Neural cell (in vitro differentiated cells): Measurements from ENCODE around the gene FOXO1. TPM values are rescaled to one million over a fixed set of nuclear protein-coding genes. Genes with fewer than 3 reads are reported as not detected.

ENCODE experiments used
- H2AFZ ChIP-seq: fragments of 200-600, 300-800 bp; sonication (generic), shearing (Covaris generic); 2 replicates; pipeline ENCODE4 v1.6.0; 2014; ENCODE audit warnings: low read depth, mild to moderate bottlenecking, antibody characterized with exemption, low read length, moderate library complexity
- H3F3A ChIP-seq: fragments of 200-600 bp; shearing (Covaris generic); 2 replicates; pipeline ENCODE4 v1.6.1; 2016; ENCODE audit warnings: mild to moderate bottlenecking, moderate library complexity, mixed read lengths, antibody characterized with exemption, low read length; ENCODE audit not compliant: insufficient read depth, poor library complexity, severe bottlenecking
- H3K27ac ChIP-seq: fragments of 200-600, 300-800 bp; sonication (generic), shearing (Covaris generic); 2 replicates; pipeline ENCODE4 v1.5.1; 2014; ENCODE audit warnings: mild to moderate bottlenecking, low read length, moderate library complexity
- H3K27me3 ChIP-seq: fragments of 300-800, 200-600 bp; sonication (generic), shearing (Covaris generic); 2 replicates; pipeline ENCODE4 v1.6.0; 2014; ENCODE audit warnings: mild to moderate bottlenecking, low read depth, low read length, moderate library complexity; ENCODE audit not compliant: insufficient read depth
- H3K36me3 ChIP-seq: fragments of 300-800, 200-600 bp; sonication (generic), shearing (Covaris generic); 2 replicates; pipeline ENCODE4 v1.5.1; 2014; ENCODE audit warnings: mild to moderate bottlenecking, antibody characterized with exemption, low read length, moderate library complexity; ENCODE audit not compliant: insufficient read depth
- H3K4me2 ChIP-seq: fragments of 300-800, 200-600 bp; sonication (generic), shearing (Covaris generic); 2 replicates; pipeline ENCODE4 v1.6.0; 2014; ENCODE audit warnings: mild to moderate bottlenecking, low read length
- H3K4me3 ChIP-seq: fragments of 300-800, 200-600 bp; sonication (generic), shearing (Covaris generic); 2 replicates; pipeline ENCODE4 v1.5.1; 2014; ENCODE audit warnings: mild to moderate bottlenecking, low read length, moderate library complexity
- H3K79me2 ChIP-seq: fragments of 200-600 bp; shearing (Covaris generic); replicated peaks from 2 replicates; pipeline ENCODE4 v1.6.0; 2014; ENCODE audit warnings: mild to moderate bottlenecking, low read length, moderate library complexity; ENCODE audit not compliant: insufficient read depth
- H3K9ac ChIP-seq: fragments of 300-800, 200-600 bp; sonication (generic), shearing (Covaris generic); 2 replicates; pipeline ENCODE4 v1.6.1; 2016; ENCODE audit warnings: mild to moderate bottlenecking, low read length, mixed read lengths
- H3K9me2 ChIP-seq: fragments of 200-600 bp; shearing (Covaris generic); 2 replicates; pipeline ENCODE4 v1.6.1; 2016; ENCODE audit warnings: mild to moderate bottlenecking, low read length, mixed read lengths; ENCODE audit not compliant: insufficient read depth
- H3K9me3 ChIP-seq: fragments of 200-600, 300-800 bp; sonication (generic), shearing (Covaris generic); 2 replicates; pipeline ENCODE4 v1.6.1; 2016; ENCODE audit warnings: mild to moderate bottlenecking, mixed run types, low read length, moderate library complexity, mixed read lengths
- H4K20me1 ChIP-seq: fragments of 200-600 bp; shearing (Covaris generic); 2 replicates; pipeline ENCODE4 v1.6.1; 2016; ENCODE audit warnings: mild to moderate bottlenecking, mixed run types; ENCODE audit not compliant: insufficient read depth
- EP300 ChIP-seq: fragments of 450-650 bp; conservative IDR thresholded peaks from 2 replicates; pipeline ENCODE4 v1.6.1; 2014; ENCODE audit warnings: antibody characterized with exemption, mild to moderate bottlenecking, moderate library complexity; ENCODE audit not compliant: poor library complexity, severe bottlenecking
- EZH2 ChIP-seq: fragments of 200-600, 300-800 bp; shearing (Covaris generic), sonication (generic); IDR thresholded peaks from 2 replicates; pipeline ENCODE4 v1.6.1; 2014; ENCODE audit warnings: antibody characterized with exemption, low read length, borderline replicate concordance, mild to moderate bottlenecking; ENCODE audit not compliant: insufficient read depth, poor library complexity, severe bottlenecking
- MXI1 ChIP-seq: fragments of 450-650 bp; conservative IDR thresholded peaks from 2 replicates; pipeline ENCODE4 v1.6.1; 2014; ENCODE audit warnings: antibody characterized with exemption, mild to moderate bottlenecking; ENCODE audit not compliant: poor library complexity, severe bottlenecking
- POLR2AphosphoS5 ChIP-seq: IDR thresholded peaks from 2 replicates; pipeline ENCODE4 v1.6.1; 2012
- RAD21 ChIP-seq: fragments of 450-650 bp; conservative IDR thresholded peaks from 2 replicates; pipeline ENCODE4 v1.6.1; 2014; ENCODE audit warnings: antibody characterized with exemption, mild to moderate bottlenecking, moderate library complexity
- SMC3 ChIP-seq: fragments of 450-650 bp; conservative IDR thresholded peaks from 2 replicates; pipeline ENCODE4 v1.6.1; 2014; ENCODE audit warnings: antibody characterized with exemption, mild to moderate bottlenecking, moderate library complexity; ENCODE audit not compliant: poor library complexity
- TAF1 ChIP-seq: IDR thresholded peaks from 2 replicates; pipeline ENCODE4 v1.6.1; 2012; ENCODE audit warnings: low read depth
- polyA plus RNA-seq: library from polyadenylated mRNA; depleted of rRNA; stranded (reverse); fragments of >200 nt; gene quantifications from 2 replicates; pipeline ENCODE4 v1.2.3, GENCODE V29; 2014
- TF ChIP-seq, protein P1 (sequence below): IDR thresholded peaks from 2 replicates; pipeline ENCODE4 v1.6.1; 2012; ENCODE audit warnings: borderline replicate concordance
- TF ChIP-seq, protein P2 (sequence below): fragments of 450-650 bp; IDR thresholded peaks from 2 replicates; pipeline ENCODE4 v1.5.1; 2014; ENCODE audit warnings: antibody characterized with exemption, mild to moderate bottlenecking, moderate library complexity; ENCODE audit not compliant: poor library complexity, severe bottlenecking

FOXO1 gene
- polyA plus RNA-seq, 1 donor from 2014 or later = 1.2 TPM

DNA sequence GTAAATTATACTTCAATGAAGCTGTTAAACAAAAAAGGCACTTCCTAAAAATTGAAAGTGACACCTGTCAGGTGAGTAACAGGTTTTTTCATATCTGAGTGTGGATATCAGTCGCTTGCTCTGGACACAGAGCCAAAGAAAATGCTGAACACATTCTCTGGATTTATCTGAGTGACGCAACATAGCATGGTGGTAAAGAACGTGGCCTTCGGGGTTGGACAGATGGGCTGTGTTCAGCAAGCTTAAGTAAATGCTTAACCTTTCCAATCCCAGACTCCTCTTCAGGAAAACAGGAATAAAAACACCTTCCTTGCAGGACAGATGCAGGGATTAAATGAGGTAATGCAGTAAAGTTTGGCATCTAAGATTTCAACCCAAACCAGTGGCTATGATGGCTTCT is 132.0 kb downstream of the FOXO1 start:
- Histone ChIP-seq H3K27me3 (no peaks in the 10 kb centered on the region), H4K20me1 (no peaks in the 10 kb centered on the region), H3K27ac (no peak overlapping the region), H3K4me3 (no peak overlapping the region), H3K9ac (no peak overlapping the region), H3K9me3 (no peaks in the 10 kb centered on the region), H3K36me3 (no peaks in the 10 kb centered on the region), H3K4me2 (no peak overlapping the region), H3F3A (no peaks in the 10 kb centered on the region), H3K9me2 (no peaks in the 10 kb centered on the region), H2AFZ (no peak overlapping the region), H3K79me2 (no peaks in the 10 kb centered on the region)
- TF ChIP-seq, protein P1, sequence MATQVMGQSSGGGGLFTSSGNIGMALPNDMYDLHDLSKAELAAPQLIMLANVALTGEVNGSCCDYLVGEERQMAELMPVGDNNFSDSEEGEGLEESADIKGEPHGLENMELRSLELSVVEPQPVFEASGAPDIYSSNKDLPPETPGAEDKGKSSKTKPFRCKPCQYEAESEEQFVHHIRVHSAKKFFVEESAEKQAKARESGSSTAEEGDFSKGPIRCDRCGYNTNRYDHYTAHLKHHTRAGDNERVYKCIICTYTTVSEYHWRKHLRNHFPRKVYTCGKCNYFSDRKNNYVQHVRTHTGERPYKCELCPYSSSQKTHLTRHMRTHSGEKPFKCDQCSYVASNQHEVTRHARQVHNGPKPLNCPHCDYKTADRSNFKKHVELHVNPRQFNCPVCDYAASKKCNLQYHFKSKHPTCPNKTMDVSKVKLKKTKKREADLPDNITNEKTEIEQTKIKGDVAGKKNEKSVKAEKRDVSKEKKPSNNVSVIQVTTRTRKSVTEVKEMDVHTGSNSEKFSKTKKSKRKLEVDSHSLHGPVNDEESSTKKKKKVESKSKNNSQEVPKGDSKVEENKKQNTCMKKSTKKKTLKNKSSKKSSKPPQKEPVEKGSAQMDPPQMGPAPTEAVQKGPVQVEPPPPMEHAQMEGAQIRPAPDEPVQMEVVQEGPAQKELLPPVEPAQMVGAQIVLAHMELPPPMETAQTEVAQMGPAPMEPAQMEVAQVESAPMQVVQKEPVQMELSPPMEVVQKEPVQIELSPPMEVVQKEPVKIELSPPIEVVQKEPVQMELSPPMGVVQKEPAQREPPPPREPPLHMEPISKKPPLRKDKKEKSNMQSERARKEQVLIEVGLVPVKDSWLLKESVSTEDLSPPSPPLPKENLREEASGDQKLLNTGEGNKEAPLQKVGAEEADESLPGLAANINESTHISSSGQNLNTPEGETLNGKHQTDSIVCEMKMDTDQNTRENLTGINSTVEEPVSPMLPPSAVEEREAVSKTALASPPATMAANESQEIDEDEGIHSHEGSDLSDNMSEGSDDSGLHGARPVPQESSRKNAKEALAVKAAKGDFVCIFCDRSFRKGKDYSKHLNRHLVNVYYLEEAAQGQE = no peak
- no peak for TF ChIP-seq EP300
- TF ChIP-seq SMC3 = no peak
- no peak for TF ChIP-seq POLR2AphosphoS5

DNA sequence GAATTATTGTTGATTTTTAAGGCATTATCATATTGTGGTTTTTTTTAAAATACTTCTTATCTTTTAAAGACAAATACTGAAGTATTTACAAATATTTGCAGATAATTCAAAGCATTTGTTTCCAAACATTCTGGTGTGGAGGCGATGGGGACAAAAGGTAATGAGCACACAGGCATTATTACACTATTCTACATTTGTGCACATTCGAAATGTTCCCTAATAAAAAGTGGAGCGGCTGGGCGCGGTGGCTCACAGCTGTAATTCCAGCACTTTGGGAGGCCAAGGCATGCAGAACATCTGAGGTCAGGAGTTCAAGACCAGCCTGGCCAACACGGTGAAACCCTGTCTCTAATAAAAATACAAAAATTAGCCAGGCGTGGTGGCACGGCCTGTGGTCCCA is 133.4 kb downstream of the FOXO1 start:
- Histone ChIP-seq H3K4me3 (no peak overlapping the region), H3K27me3 (no peaks in the 10 kb centered on the region), H3K9me2 (no peaks in the 10 kb centered on the region), H3K9ac (no peak overlapping the region), H3K36me3 (no peaks in the 10 kb centered on the region), H3K27ac (no peak overlapping the region), H3K4me2 (no peak overlapping the region), H3F3A (no peaks in the 10 kb centered on the region), H3K79me2 (no peaks in the 10 kb centered on the region), H2AFZ (no peak overlapping the region), H4K20me1 (no peaks in the 10 kb centered on the region), H3K9me3 (no peaks in the 10 kb centered on the region)
- no peak for TF ChIP-seq POLR2AphosphoS5

DNA sequence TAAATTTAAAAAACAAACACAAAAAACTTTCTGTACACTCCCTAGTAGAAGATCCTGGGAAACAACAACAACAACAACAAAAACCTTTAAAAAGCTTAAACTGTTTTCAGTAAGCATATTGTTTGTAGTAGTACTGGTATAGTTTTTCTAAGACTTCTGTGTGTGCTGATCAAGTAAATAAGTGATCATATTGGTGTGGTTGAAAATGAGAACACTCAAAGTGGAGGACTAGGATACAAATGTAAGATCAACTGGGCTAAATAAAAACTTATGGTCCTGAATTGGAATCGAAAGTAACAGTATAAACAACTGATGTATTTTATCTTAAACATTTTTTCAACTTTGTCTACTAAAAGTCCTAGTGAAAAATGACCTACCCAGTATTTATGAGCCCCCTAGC is 135.5 kb downstream of the FOXO1 start:
- H3K36me3 ChIP-seq = no peaks in the 10 kb centered on the region
- no peak overlapping the region for H3K4me3 ChIP-seq
- H3K4me2 ChIP-seq = no peak overlapping the region
- TF ChIP-seq EZH2 (no peak), SMC3 (no peak), EP300 (no peak), MXI1 (no peak), TAF1 (no peak), POLR2AphosphoS5 (no peak), RAD21 (no peak)
- TF ChIP-seq, protein P1 = no peak
- TF ChIP-seq, protein P2, sequence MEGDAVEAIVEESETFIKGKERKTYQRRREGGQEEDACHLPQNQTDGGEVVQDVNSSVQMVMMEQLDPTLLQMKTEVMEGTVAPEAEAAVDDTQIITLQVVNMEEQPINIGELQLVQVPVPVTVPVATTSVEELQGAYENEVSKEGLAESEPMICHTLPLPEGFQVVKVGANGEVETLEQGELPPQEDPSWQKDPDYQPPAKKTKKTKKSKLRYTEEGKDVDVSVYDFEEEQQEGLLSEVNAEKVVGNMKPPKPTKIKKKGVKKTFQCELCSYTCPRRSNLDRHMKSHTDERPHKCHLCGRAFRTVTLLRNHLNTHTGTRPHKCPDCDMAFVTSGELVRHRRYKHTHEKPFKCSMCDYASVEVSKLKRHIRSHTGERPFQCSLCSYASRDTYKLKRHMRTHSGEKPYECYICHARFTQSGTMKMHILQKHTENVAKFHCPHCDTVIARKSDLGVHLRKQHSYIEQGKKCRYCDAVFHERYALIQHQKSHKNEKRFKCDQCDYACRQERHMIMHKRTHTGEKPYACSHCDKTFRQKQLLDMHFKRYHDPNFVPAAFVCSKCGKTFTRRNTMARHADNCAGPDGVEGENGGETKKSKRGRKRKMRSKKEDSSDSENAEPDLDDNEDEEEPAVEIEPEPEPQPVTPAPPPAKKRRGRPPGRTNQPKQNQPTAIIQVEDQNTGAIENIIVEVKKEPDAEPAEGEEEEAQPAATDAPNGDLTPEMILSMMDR = no peak
- H3K79me2 ChIP-seq = no peaks in the 10 kb centered on the region
- no peak overlapping the region for H3K27ac ChIP-seq
- no peak overlapping the region for H2AFZ ChIP-seq
- H3K9ac ChIP-seq = no peak overlapping the region
- H3K27me3 ChIP-seq = no peaks in the 10 kb centered on the region
- no peaks in the 10 kb centered on the region for H4K20me1 ChIP-seq
- no peaks in the 10 kb centered on the region for H3F3A ChIP-seq
- H3K9me2 ChIP-seq = no peaks in the 10 kb centered on the region
- no peaks in the 10 kb centered on the region for H3K9me3 ChIP-seq
